ENCODE results near the gene WFDC1. TPM values are rescaled to one million over a fixed set of nuclear protein-coding genes. Genes with fewer than 3 reads are reported as not detected.

Gene WFDC1
- total RNA-seq, 1 donor from 2014 or later = not detected

- TF ChIP-seq CTCF (IDR thresholded peaks at IDR 0.05; ENCODE audit: unreplicated experiment) = no peak
- DNase-seq (ENCODE audit: low spot score) = no peak
- peaks cover 5% of the 10 kb centered on the region for H3K4me1 Mint-ChIP-seq (ENCODE audit: unreplicated experiment)
- H3K27me3 Mint-ChIP-seq (ENCODE audit: unreplicated experiment) = peaks cover 10% of the 10 kb centered on the region
- H3K27ac Mint-ChIP-seq (ENCODE audit: unreplicated experiment) = no peak overlapping the region
- H3K9me3 Mint-ChIP-seq (ENCODE audit: unreplicated experiment) = no peaks in the 10 kb centered on the region
- no peaks in the 10 kb centered on the region for H3K36me3 Mint-ChIP-seq (ENCODE audit: low read depth, unreplicated experiment)
- H3K4me3 Mint-ChIP-seq (ENCODE audit: unreplicated experiment) = no peak overlapping the region
Measured at GRCh38 chr16:84302111-84302954, 7.7 kb downstream of the WFDC1 start.

- Mint-ChIP-seq H3K4me3 (ENCODE audit: unreplicated experiment) (no peak overlapping the region), H3K4me1 (ENCODE audit: unreplicated experiment) (peaks cover 5% of the 10 kb centered on the region), H3K27ac (ENCODE audit: unreplicated experiment) (no peak overlapping the region)
Measured at GRCh38 chr16:84303023-84303422, 8.3 kb downstream of the WFDC1 start.

GRCh38 chr16:84303516-84303915 is 8.8 kb downstream of the WFDC1 start:
- Mint-ChIP-seq H3K36me3 (ENCODE audit: low read depth, unreplicated experiment) (no peaks in the 10 kb centered on the region), H3K27me3 (ENCODE audit: unreplicated experiment) (peaks cover 13% of the 10 kb centered on the region), H3K27ac (ENCODE audit: unreplicated experiment) (no peak overlapping the region), H3K9me3 (ENCODE audit: unreplicated experiment) (no peaks in the 10 kb centered on the region), H3K4me1 (ENCODE audit: unreplicated experiment) (peaks cover 5% of the 10 kb centered on the region), H3K4me3 (ENCODE audit: unreplicated experiment) (no peak overlapping the region)
- DNase-seq (ENCODE audit: low spot score) = no peak
- no peak for TF ChIP-seq CTCF (IDR thresholded peaks at IDR 0.05; ENCODE audit: unreplicated experiment)

More at GRCh38 chr16:84303023-84303422, 8.3 kb downstream of the WFDC1 start:
- Mint-ChIP-seq H3K9me3 (ENCODE audit: unreplicated experiment) (no peaks in the 10 kb centered on the region), H3K36me3 (ENCODE audit: low read depth, unreplicated experiment) (no peaks in the 10 kb centered on the region), H3K27me3 (ENCODE audit: unreplicated experiment) (peaks cover 13% of the 10 kb centered on the region)
- TF ChIP-seq CTCF (IDR thresholded peaks at IDR 0.05; ENCODE audit: unreplicated experiment) = no peak
- no peak for DNase-seq (ENCODE audit: low spot score)

GRCh38 chr16:84306564-84306963 is 11.9 kb downstream of the WFDC1 start:
- TF ChIP-seq CTCF (IDR thresholded peaks at IDR 0.05; ENCODE audit: unreplicated experiment) = no peak
- Mint-ChIP-seq H3K27me3 (ENCODE audit: unreplicated experiment) (peaks cover 12% of the 10 kb centered on the region), H3K9me3 (ENCODE audit: unreplicated experiment) (no peaks in the 10 kb centered on the region), H3K4me3 (ENCODE audit: unreplicated experiment) (no peak overlapping the region), H3K27ac (ENCODE audit: unreplicated experiment) (no peak overlapping the region), H3K4me1 (ENCODE audit: unreplicated experiment) (peaks cover 3% of the 10 kb centered on the region), H3K36me3 (ENCODE audit: low read depth, unreplicated experiment) (no peaks in the 10 kb centered on the region)
- no peak for DNase-seq (ENCODE audit: low spot score)

- Mint-ChIP-seq H3K36me3 (ENCODE audit: low read depth, unreplicated experiment) (no peaks in the 10 kb centered on the region), H3K27me3 (ENCODE audit: unreplicated experiment) (peaks cover 10% of the 10 kb centered on the region), H3K4me3 (ENCODE audit: unreplicated experiment) (no peak overlapping the region), H3K4me1 (ENCODE audit: unreplicated experiment) (peaks cover 3% of the 10 kb centered on the region), H3K9me3 (ENCODE audit: unreplicated experiment) (no peaks in the 10 kb centered on the region), H3K27ac (ENCODE audit: unreplicated experiment) (no peak overlapping the region)
- TF ChIP-seq CTCF (IDR thresholded peaks at IDR 0.05; ENCODE audit: unreplicated experiment) = no peak
- no peak for DNase-seq (ENCODE audit: low spot score)
Measured at GRCh38 chr16:84307209-84307954, 12.7 kb downstream of the WFDC1 start.

Data from endothelial cell (in vitro differentiated cells).